Mesendoderm (in vitro differentiated cells): ENCODE measurements around the gene ALKBH6.

Experiments
- DNase-seq: peaks from one replicate; pipeline ENCODE4 v3.0.0; 2013
- H2AK5ac ChIP-seq: 2 replicates; pipeline ENCODE4 v1.6.1; 2013; ENCODE audit warnings: low read length, inconsistent platforms
- H2BK120ac ChIP-seq: 2 replicates; pipeline ENCODE4 v1.6.1; 2013; ENCODE audit warnings: low read depth, mild to moderate bottlenecking, low read length, moderate library complexity, mixed read lengths
- H2BK15ac ChIP-seq: replicated peaks from 2 replicates; pipeline ENCODE4 v1.6.1; 2013; ENCODE audit warnings: low read depth, mild to moderate bottlenecking, moderate library complexity
- H2BK5ac ChIP-seq: 2 replicates; pipeline ENCODE4 v1.6.1; 2013; ENCODE audit warnings: low read length, inconsistent platforms
- H3K18ac ChIP-seq: 2 replicates; pipeline ENCODE4 v1.6.1; 2013; ENCODE audit warnings: mild to moderate bottlenecking, low read length, mixed read lengths
- H3K23ac ChIP-seq: one replicate; pipeline ENCODE4 v1.6.1; 2013; ENCODE audit warnings: low read length
- H3K27ac ChIP-seq: 2 replicates; pipeline ENCODE4 v1.5.1; 2013; ENCODE audit warnings: low read depth, mild to moderate bottlenecking, inconsistent platforms, low read length, moderate library complexity
- H3K27me3 ChIP-seq: 2 replicates; pipeline ENCODE4 v1.6.1; 2013; ENCODE audit warnings: low read length, control low read depth, mild to moderate bottlenecking, inconsistent platforms; ENCODE audit not compliant: insufficient read depth, poor library complexity
- H3K36me3 ChIP-seq: 2 replicates; pipeline ENCODE4 v1.6.1; 2013; ENCODE audit warnings: low read length, inconsistent platforms; ENCODE audit not compliant: control insufficient read depth, insufficient read depth
- H3K4ac ChIP-seq: one replicate; pipeline ENCODE4 v1.6.1; 2013; ENCODE audit warnings: low read depth, mild to moderate bottlenecking, low read length, moderate library complexity
- H3K4me1 ChIP-seq: 2 replicates; pipeline ENCODE4 v1.6.1; 2013; ENCODE audit warnings: low read depth, low read length, inconsistent platforms; ENCODE audit not compliant: control insufficient read depth
- H3K4me2 ChIP-seq: 2 replicates; pipeline ENCODE4 v1.6.1; 2013; ENCODE audit warnings: low read length
- H3K4me3 ChIP-seq: 2 replicates; pipeline ENCODE4 v1.5.1; 2013; ENCODE audit warnings: mild to moderate bottlenecking, low read length
- H3K56ac ChIP-seq: one replicate; pipeline ENCODE4 v1.6.1; 2013; ENCODE audit warnings: low read length
- H3K79me1 ChIP-seq: 2 replicates; pipeline ENCODE4 v1.6.1; 2013; ENCODE audit warnings: low read length, inconsistent platforms
- H3K79me2 ChIP-seq: 2 replicates; pipeline ENCODE4 v1.6.1; 2013; ENCODE audit warnings: mild to moderate bottlenecking, low read length; ENCODE audit not compliant: control insufficient read depth, insufficient read depth
- H3K9ac ChIP-seq: 2 replicates; pipeline ENCODE4 v1.6.1; 2013; ENCODE audit warnings: low read length, inconsistent platforms
- H4K5ac ChIP-seq: one replicate; pipeline ENCODE4 v1.6.1; 2013; ENCODE audit warnings: low read length
- H4K8ac ChIP-seq: one replicate; pipeline ENCODE4 v1.6.1; 2013; ENCODE audit warnings: low read depth, mild to moderate bottlenecking, control low read depth, low read length, moderate library complexity
- WGBS: extraction: QIAGEN DNeasy Blood & Tissue Kit; methylation state at CpG from one replicate; pipeline ENCODE4 v1.1.7; 2013; ENCODE audit warnings: low lambda C conversion rate, missing lambda C conversion rate; ENCODE audit not compliant: insufficient coverage; ENCODE audit errors: extremely low coverage; 5-methylcytosine and 5-hydroxymethylcytosine counted together

Gene ALKBH6

GRCh38 chr19:36054733-36055686 lies 41.0 kb upstream of the ALKBH6 start, which contains the start of gene WDR62:
WDR62 (plus strand) TSS chr19:36054897; CDS start chr19:36054972, 75 bp downstream.
- Histone ChIP-seq H4K5ac (no peak within 1 kb of the TSS), H3K36me3 (peaks cover 4% of the 10 kb centered on the region), H3K18ac (no peak within 1 kb of the TSS), H2BK5ac (peak within 1 kb of the TSS; percentile 56), H3K4ac (no peak within 1 kb of the TSS), H3K56ac (peak within 1 kb of the TSS; percentile 95), H3K79me2 (peaks cover 20% of the 10 kb centered on the region), H2BK120ac (no peak within 1 kb of the TSS), H3K4me2 (peak within 1 kb of the TSS; percentile 94), H3K79me1 (peaks cover 9% of the 10 kb centered on the region), H2BK15ac (no peak within 1 kb of the TSS), H3K27me3 (no peaks in the 10 kb centered on the region), H4K8ac (no peak within 1 kb of the TSS), H3K4me1 (peaks cover 8% of the 10 kb centered on the region), H3K27ac (peak within 1 kb of the TSS; percentile 91), H2AK5ac (no peak within 1 kb of the TSS), H3K23ac (no peak within 1 kb of the TSS), H3K9ac (peak within 1 kb of the TSS; percentile 88), H3K4me3 (peak within 1 kb of the TSS; percentile 76)
- DNase-seq, result peak; percentile 94
- no CpG with 5 or more reads among the region's 76 CpGs for WGBS

DNA sequence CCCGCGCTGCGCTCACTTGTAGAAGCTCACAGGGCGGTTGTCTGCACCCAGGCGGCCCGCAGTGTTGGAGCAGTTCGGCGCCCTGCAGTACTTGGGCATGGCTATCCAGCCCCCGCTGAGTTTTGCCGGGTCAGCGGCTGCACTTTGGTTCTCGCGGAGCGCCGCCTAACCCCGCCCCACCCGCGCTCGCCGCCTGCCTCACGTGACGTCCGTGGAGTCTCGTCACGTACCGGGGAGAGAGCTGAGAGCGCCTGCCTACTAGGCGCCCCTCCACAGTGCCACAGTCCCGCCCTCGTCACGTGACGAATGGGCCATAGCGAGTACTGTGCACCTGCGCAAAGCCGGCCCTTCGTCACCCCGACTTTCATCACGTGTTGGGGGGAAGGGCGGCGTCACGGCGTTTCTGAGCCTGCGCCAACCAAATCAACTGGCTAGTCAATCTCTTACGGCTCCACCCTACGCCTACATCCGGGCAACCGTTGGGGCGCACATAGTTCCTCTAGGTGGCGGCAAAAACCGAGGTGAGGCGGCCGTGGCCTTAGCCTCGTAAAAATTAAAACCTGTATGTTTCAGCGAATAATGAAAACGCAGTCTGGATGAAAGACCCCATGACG lies 40.2 kb upstream of the ALKBH6 start, which contains the start of gene THAP8:
THAP8 (minus strand) TSS at position 167 of the 614 bp plus-strand sequence; CDS start at position 99, 68 bp downstream.
- H2BK15ac ChIP-seq, result no peak within 1 kb of the TSS
- peaks cover 9% of the 10 kb centered on the region for H3K79me1 ChIP-seq
- H3K27ac ChIP-seq, result peak within 1 kb of the TSS; percentile 91
- peak; percentile 99 for DNase-seq
- no peak within 1 kb of the TSS for H4K5ac ChIP-seq
- no peak within 1 kb of the TSS for H3K4ac ChIP-seq
- WGBS, result no CpG with 5 or more reads among the region's 56 CpGs
- H3K36me3 ChIP-seq, result no peaks in the 10 kb centered on the region
- peak within 1 kb of the TSS; percentile 76 for H3K4me3 ChIP-seq
- H3K18ac ChIP-seq, result no peak within 1 kb of the TSS
- peak within 1 kb of the TSS; percentile 80 for H2AK5ac ChIP-seq
- H3K27me3 ChIP-seq, result no peaks in the 10 kb centered on the region
- peaks cover 8% of the 10 kb centered on the region for H3K4me1 ChIP-seq
- peak within 1 kb of the TSS; percentile 88 for H3K9ac ChIP-seq
- H2BK5ac ChIP-seq, result peak within 1 kb of the TSS; percentile 56
- H4K8ac ChIP-seq, result no peak within 1 kb of the TSS
- no peak within 1 kb of the TSS for H2BK120ac ChIP-seq
- H3K79me2 ChIP-seq, result peaks cover 20% of the 10 kb centered on the region
- H3K56ac ChIP-seq, result peak within 1 kb of the TSS; percentile 95
- H3K23ac ChIP-seq, result no peak within 1 kb of the TSS
- peak within 1 kb of the TSS; percentile 94 for H3K4me2 ChIP-seq

- Histone ChIP-seq H3K4ac (no peak overlapping the region), H3K27ac (no peak overlapping the region), H2BK5ac (no peak overlapping the region), H2AK5ac (no peak overlapping the region), H4K8ac (no peak overlapping the region), H4K5ac (no peak overlapping the region), H3K79me2 (peaks cover 11% of the 10 kb centered on the region), H3K9ac (peak overlapping the region; percentile 8), H3K18ac (no peak overlapping the region), H3K56ac (no peak overlapping the region), H3K4me2 (no peak overlapping the region), H3K79me1 (peaks cover 4% of the 10 kb centered on the region), H2BK120ac (no peak overlapping the region), H3K4me1 (peaks cover 8% of the 10 kb centered on the region), H3K4me3 (no peak overlapping the region), H2BK15ac (no peak overlapping the region), H3K23ac (no peak overlapping the region), H3K36me3 (no peaks in the 10 kb centered on the region), H3K27me3 (no peaks in the 10 kb centered on the region)
- no CpG with 5 or more reads among the region's 4 CpGs for WGBS
- DNase-seq, result peak; percentile 47
Observed at GRCh38 chr19:36051637-36052036, 37.6 kb upstream of the ALKBH6 start.

GRCh38 chr19:36051236-36051635 lies 37.2 kb upstream of the ALKBH6 start:
- Histone ChIP-seq H3K4me3 (no peak overlapping the region), H3K9ac (peak overlapping the region; percentile 8), H3K18ac (no peak overlapping the region), H3K79me1 (peaks cover 2% of the 10 kb centered on the region), H3K27ac (no peak overlapping the region), H3K79me2 (peaks cover 8% of the 10 kb centered on the region), H4K5ac (no peak overlapping the region), H3K56ac (peak overlapping the region; percentile 63), H3K36me3 (no peaks in the 10 kb centered on the region), H3K27me3 (no peaks in the 10 kb centered on the region), H2BK5ac (no peak overlapping the region), H3K4me1 (peaks cover 7% of the 10 kb centered on the region), H2BK120ac (no peak overlapping the region), H4K8ac (no peak overlapping the region), H2BK15ac (no peak overlapping the region), H2AK5ac (no peak overlapping the region), H3K23ac (no peak overlapping the region), H3K4ac (no peak overlapping the region), H3K4me2 (no peak overlapping the region)
- WGBS, result no CpG with 5 or more reads among the region's 3 CpGs
- peak; percentile 89 for DNase-seq

- Histone ChIP-seq H4K8ac (no peak overlapping the region), H3K4me1 (peaks cover 5% of the 10 kb centered on the region), H3K4me3 (no peak overlapping the region), H3K27ac (no peak overlapping the region), H3K27me3 (no peaks in the 10 kb centered on the region), H3K79me1 (no peaks in the 10 kb centered on the region), H2BK15ac (no peak overlapping the region), H3K18ac (no peak overlapping the region), H4K5ac (no peak overlapping the region), H2BK5ac (no peak overlapping the region), H3K36me3 (no peaks in the 10 kb centered on the region), H2AK5ac (no peak overlapping the region), H3K9ac (no peak overlapping the region), H3K79me2 (no peaks in the 10 kb centered on the region), H3K56ac (no peak overlapping the region), H3K4ac (no peak overlapping the region), H3K23ac (no peak overlapping the region), H3K4me2 (no peak overlapping the region), H2BK120ac (no peak overlapping the region)
- no peak for DNase-seq
- WGBS, result no CpG with 5 or more reads among the region's 4 CpGs
Observed at GRCh38 chr19:36049080-36049698, 35.2 kb upstream of the ALKBH6 start.
